PC-9 (cell line): ENCODE results near the gene GPR176. TPM values are rescaled to one million over a fixed set of nuclear protein-coding genes. Genes with fewer than 3 reads are reported as not detected.

ENCODE experiments used
- BruUV-seq: library from RNA; stranded (reverse); fragments of 400-500 nt; replicated peaks from 2 replicates; lab custom pipeline; 2021; lab: Mats Ljungman, UMichigan
- CTCF ChIA-PET: fragments of 300-600 bp; sonication (Branson Sonifier 250); formaldehyde crosslinking; loops from one replicate; lab custom pipeline; 2022; ENCODE audit warnings: antibody characterized with exemption; lab: Charles Lee
- POLR2A ChIA-PET: fragments of 300-600 bp; sonication (Branson Sonifier 250); formaldehyde crosslinking; loops from one replicate; lab custom pipeline; 2022; ENCODE audit warnings: antibody characterized with exemption; ENCODE audit not compliant: unreplicated experiment; lab: Charles Lee
- DNase-seq, 2 experiments: peaks; one replicate each; pipeline versions ENCODE4 v3.0.0 to v3.0.0-alpha.2; 2015 to 2022; ENCODE audit warnings: mixed read lengths in 1 of 2
- H2AFZ ChIP-seq: fragments of 200-600 bp; sonication (generic); 2 replicates; pipeline ENCODE4 v1.8.1; 2017; ENCODE audit warnings: antibody characterized with exemption
- H3F3A ChIP-seq: fragments of 200-600 bp; sonication (generic); 2 replicates; pipeline ENCODE4 v1.8.1; 2017; ENCODE audit warnings: antibody characterized with exemption, mild to moderate bottlenecking, low read depth; ENCODE audit not compliant: insufficient read depth
- H3K27ac ChIP-seq: fragments of 200-600 bp; sonication (generic); 2 replicates; pipeline ENCODE4 v1.6.1; 2016; ENCODE audit warnings: mixed run types
- H3K27me3 ChIP-seq: fragments of 200-600 bp; sonication (generic); 2 replicates; pipeline ENCODE4 v1.6.1; 2016; ENCODE audit warnings: low read depth, mixed run types; ENCODE audit not compliant: insufficient read depth
- H3K36me3 ChIP-seq: fragments of 200-600 bp; sonication (generic); 2 replicates; pipeline ENCODE4 v1.6.1; 2016; ENCODE audit warnings: low read depth, mixed run types
- H3K4me1 ChIP-seq: fragments of 200-600 bp; sonication (generic); replicated peaks from 2 replicates; pipeline ENCODE4 v1.6.1; 2016; ENCODE audit warnings: mixed run types; ENCODE audit not compliant: insufficient read depth
- H3K4me2 ChIP-seq: fragments of 200-600 bp; sonication (generic); 2 replicates; pipeline ENCODE4 v1.6.1; 2017; ENCODE audit warnings: mixed run types
- H3K4me3 ChIP-seq: fragments of 200-600 bp; sonication (generic); 2 replicates; pipeline ENCODE4 v1.6.1; 2016; ENCODE audit warnings: mixed run types
- H3K79me2 ChIP-seq: fragments of 200-600 bp; sonication (generic); 2 replicates; pipeline ENCODE4 v1.6.1; 2017; ENCODE audit warnings: low read depth, mixed run types
- H3K9me2 ChIP-seq: fragments of 200-600 bp; sonication (generic); 2 replicates; pipeline ENCODE4 v1.8.1; 2017; ENCODE audit warnings: mild to moderate bottlenecking; ENCODE audit not compliant: insufficient read depth
- H3K9me3 ChIP-seq: fragments of 200-600 bp; sonication (generic); 2 replicates; pipeline ENCODE4 v1.8.1; 2016; ENCODE audit warnings: low read depth; ENCODE audit not compliant: insufficient read depth
- H4K20me1 ChIP-seq: fragments of 200-600 bp; sonication (generic); 2 replicates; pipeline ENCODE4 v1.8.1; 2017; ENCODE audit not compliant: insufficient read depth
- EZH2 ChIP-seq: fragments of 200-600 bp; sonication (generic); IDR thresholded peaks from 2 replicates; pipeline ENCODE4 v1.8.0; 2017; ENCODE audit warnings: antibody characterized with exemption, low read depth
- intact Hi-C: fragments of 100-400 bp; cut with micrococcal nuclease; formaldehyde crosslinking; loops from one replicate; pipeline ENCODE4 v1.10.0; 2022; ENCODE audit not compliant: unreplicated experiment
- total RNA-seq: library from RNA; stranded (reverse); gene quantifications from 2 replicates; pipeline ENCODE4 v1.2.3, GENCODE V29; 2021
- TF ChIP-seq, protein P1 (sequence below): fragments of 200-600 bp; sonication (generic); conservative IDR thresholded peaks from 2 replicates; pipeline ENCODE4 v1.6.1; 2017; ENCODE audit warnings: mixed run types, antibody characterized with exemption, mild to moderate bottlenecking, moderate library complexity

GPR176 gene
- total RNA-seq, 1 experiment from 2014 or later: 4.7 TPM

DNA sequence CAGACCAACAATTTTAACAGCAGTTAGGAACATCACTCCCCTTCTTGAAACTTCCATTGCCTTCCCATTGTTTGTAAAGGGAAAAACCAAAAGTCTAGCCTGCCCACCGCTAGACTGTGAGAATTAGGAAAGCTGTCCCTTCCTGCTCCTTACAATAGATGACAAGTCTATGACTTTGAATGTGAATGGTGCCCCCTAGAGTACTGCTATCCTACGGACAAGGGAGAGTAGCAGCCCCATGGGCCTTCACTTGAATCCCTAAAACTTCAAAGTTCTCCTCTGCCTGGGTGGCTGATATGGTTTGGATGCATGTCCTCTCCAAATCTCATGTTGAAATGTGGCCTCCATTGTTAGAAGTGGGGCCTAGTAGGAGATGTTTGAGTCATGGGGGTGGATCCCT, 96.4 kb downstream of the GPR176 start:
- ChIA-PET POLR2A (no interaction called here), CTCF (no interaction called here)
- Histone ChIP-seq H3K36me3 (no peaks in the 10 kb centered on the region), H3K4me3 (no peak overlapping the region), H3K27ac (no peak overlapping the region), H3K9me2 (no peaks in the 10 kb centered on the region), H4K20me1 (no peaks in the 10 kb centered on the region), H3K4me1 (peaks cover 5% of the 10 kb centered on the region; the same call in 1 of the 2 replicates), H2AFZ (no peak overlapping the region), H3K79me2 (no peaks in the 10 kb centered on the region), H3F3A (no peaks in the 10 kb centered on the region), H3K9me3 (no peaks in the 10 kb centered on the region), H3K27me3 (no peaks in the 10 kb centered on the region), H3K4me2 (no peak overlapping the region)
- TF ChIP-seq EZH2: no peak
- TF ChIP-seq, protein P1, sequence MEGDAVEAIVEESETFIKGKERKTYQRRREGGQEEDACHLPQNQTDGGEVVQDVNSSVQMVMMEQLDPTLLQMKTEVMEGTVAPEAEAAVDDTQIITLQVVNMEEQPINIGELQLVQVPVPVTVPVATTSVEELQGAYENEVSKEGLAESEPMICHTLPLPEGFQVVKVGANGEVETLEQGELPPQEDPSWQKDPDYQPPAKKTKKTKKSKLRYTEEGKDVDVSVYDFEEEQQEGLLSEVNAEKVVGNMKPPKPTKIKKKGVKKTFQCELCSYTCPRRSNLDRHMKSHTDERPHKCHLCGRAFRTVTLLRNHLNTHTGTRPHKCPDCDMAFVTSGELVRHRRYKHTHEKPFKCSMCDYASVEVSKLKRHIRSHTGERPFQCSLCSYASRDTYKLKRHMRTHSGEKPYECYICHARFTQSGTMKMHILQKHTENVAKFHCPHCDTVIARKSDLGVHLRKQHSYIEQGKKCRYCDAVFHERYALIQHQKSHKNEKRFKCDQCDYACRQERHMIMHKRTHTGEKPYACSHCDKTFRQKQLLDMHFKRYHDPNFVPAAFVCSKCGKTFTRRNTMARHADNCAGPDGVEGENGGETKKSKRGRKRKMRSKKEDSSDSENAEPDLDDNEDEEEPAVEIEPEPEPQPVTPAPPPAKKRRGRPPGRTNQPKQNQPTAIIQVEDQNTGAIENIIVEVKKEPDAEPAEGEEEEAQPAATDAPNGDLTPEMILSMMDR: no peak
- intact Hi-C loops: no loop called here
- no TSS peak for BruUV-seq
- no peak for DNase-seq

DNA sequence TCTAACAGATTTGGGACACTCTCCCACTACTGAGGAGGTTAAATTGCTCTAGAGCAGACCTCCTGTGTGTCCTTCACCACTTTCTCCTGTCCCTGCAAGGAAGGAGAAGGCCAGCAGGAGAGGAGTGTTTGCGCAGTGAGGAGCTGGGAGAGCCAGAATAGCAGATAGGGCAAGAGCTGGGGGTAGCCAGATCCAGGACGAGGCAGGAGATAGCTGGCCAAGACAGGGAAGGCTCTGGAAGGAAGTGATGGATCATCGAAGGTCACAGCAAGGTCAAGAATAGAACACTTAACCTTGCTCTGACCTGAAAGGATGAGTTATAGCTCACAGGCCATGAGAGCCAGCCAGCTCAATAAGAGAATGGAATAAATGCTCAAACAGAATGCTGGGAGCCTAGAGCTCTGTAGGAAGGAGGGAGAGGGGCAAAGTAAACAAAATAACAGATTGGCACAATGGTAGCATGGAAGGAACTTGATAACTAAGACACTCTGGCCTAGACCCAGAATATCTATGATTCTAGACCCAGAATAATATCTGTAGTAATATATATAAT, 99.9 kb downstream of the GPR176 start:
- no peaks in the 10 kb centered on the region for H3K36me3 ChIP-seq
- no peaks in the 10 kb centered on the region for H4K20me1 ChIP-seq
- H2AFZ ChIP-seq: no peak overlapping the region
- H3K27me3 ChIP-seq: no peaks in the 10 kb centered on the region
- ChIA-PET POLR2A (no interaction called here), CTCF (interaction anchor here (0.6 kb wide), 1 partner anchor 161 kb away, joined by 4 read pairs; no protein-coding TSS in a partner anchor)
- no peak overlapping the region for H3K27ac ChIP-seq
- no peak for DNase-seq
- no TSS peak for BruUV-seq
- no peaks in the 10 kb centered on the region for H3K9me3 ChIP-seq
- TF ChIP-seq, protein P1: no peak
- no peak for TF ChIP-seq EZH2
- H3K4me3 ChIP-seq: no peak overlapping the region
- H3K4me1 ChIP-seq: no peaks in the 10 kb centered on the region
- H3F3A ChIP-seq: no peaks in the 10 kb centered on the region
- no peaks in the 10 kb centered on the region for H3K79me2 ChIP-seq
- no peak overlapping the region for H3K4me2 ChIP-seq
- no peaks in the 10 kb centered on the region for H3K9me2 ChIP-seq
- intact Hi-C loops: no loop called here

DNA sequence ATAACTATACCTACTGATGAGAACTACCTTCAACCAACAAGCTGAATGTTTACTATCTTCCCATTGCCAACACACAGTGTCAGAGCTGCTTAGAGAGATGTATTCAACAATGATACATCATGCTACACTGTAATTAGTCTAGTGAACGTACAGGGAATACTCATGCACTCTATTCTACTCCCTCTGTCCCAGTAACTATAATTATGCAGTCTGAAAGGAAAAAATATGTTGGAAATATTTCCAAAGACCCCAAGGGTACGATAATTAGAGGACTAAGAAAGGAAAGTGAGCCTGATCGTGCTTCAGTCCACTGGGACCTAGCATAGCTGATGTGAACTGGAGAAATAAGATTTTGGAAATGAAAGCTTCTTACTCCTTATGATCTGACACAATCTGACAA, 100.5 kb downstream of the GPR176 start:
- no peaks in the 10 kb centered on the region for H3K9me3 ChIP-seq
- no peaks in the 10 kb centered on the region for H3K79me2 ChIP-seq
- BruUV-seq: no TSS peak
- no peaks in the 10 kb centered on the region for H3K9me2 ChIP-seq
- no peaks in the 10 kb centered on the region for H3F3A ChIP-seq
- no peak overlapping the region for H3K4me3 ChIP-seq
- no peak overlapping the region for H3K4me2 ChIP-seq
- DNase-seq: no peak
- ChIA-PET CTCF (interaction anchor here (0.6 kb wide), 1 partner anchor 162 kb away, joined by 4 read pairs; no protein-coding TSS in a partner anchor), POLR2A (no interaction called here)
- H3K4me1 ChIP-seq: no peaks in the 10 kb centered on the region
- H3K27ac ChIP-seq: no peak overlapping the region
- H2AFZ ChIP-seq: no peak overlapping the region
- intact Hi-C loops: no loop called here
- no peak for TF ChIP-seq EZH2
- TF ChIP-seq, protein P1: no peak
- H3K36me3 ChIP-seq: no peaks in the 10 kb centered on the region
- no peaks in the 10 kb centered on the region for H3K27me3 ChIP-seq
- no peaks in the 10 kb centered on the region for H4K20me1 ChIP-seq
